T-helper 1 cell treated with Interleukin-12 subunit alpha and Interleukin-12 subunit beta and Interleukin-4 antibody, amounts not matched to agents 30 μg/mL and 1 μg/mL, for 36 hours (primary cell): Measurements from ENCODE around the gene GPR142.

Experiments
- H3K27ac Mint-ChIP-seq: one replicate; pipeline ENCODE4 v1.8.0; 2021; ENCODE audit warnings: mild to moderate bottlenecking, mixed read lengths
- H3K27me3 Mint-ChIP-seq: one replicate; pipeline ENCODE4 v1.8.0; 2021; ENCODE audit warnings: low read depth, mixed read lengths
- H3K36me3 Mint-ChIP-seq: one replicate; pipeline ENCODE4 v1.8.0; 2021; ENCODE audit warnings: low read depth, mixed read lengths
- H3K4me1 Mint-ChIP-seq: one replicate; pipeline ENCODE4 v1.8.0; 2021; ENCODE audit warnings: low read depth, mixed read lengths
- H3K4me3 Mint-ChIP-seq: one replicate; pipeline ENCODE4 v1.8.0; 2021; ENCODE audit warnings: mild to moderate bottlenecking, moderate library complexity, mixed read lengths
- H3K9me3 Mint-ChIP-seq: one replicate; pipeline ENCODE4 v1.8.0; 2021; ENCODE audit warnings: mixed read lengths

GPR142 gene

GRCh38 chr17:74369665-74370490, 2.6 kb downstream of the GPR142 start:
- peak overlapping the region; percentile 71 for H3K27ac Mint-ChIP-seq
- H3K4me3 Mint-ChIP-seq, result no peak overlapping the region
- H3K36me3 Mint-ChIP-seq, result no peaks in the 10 kb centered on the region

GRCh38 chr17:74371653-74372147, 4.4 kb downstream of the GPR142 start:
- no peak overlapping the region for H3K27ac Mint-ChIP-seq
- H3K4me3 Mint-ChIP-seq, result no peak overlapping the region
- no peaks in the 10 kb centered on the region for H3K36me3 Mint-ChIP-seq
- peaks cover 13% of the 10 kb centered on the region for H3K4me1 Mint-ChIP-seq
- H3K9me3 Mint-ChIP-seq, result no peaks in the 10 kb centered on the region
- peaks cover 6% of the 10 kb centered on the region for H3K27me3 Mint-ChIP-seq

More at GRCh38 chr17:74369665-74370490, 2.6 kb downstream of the GPR142 start:
- H3K4me1 Mint-ChIP-seq, result peaks cover 13% of the 10 kb centered on the region
- H3K27me3 Mint-ChIP-seq, result peaks cover 6% of the 10 kb centered on the region
- no peaks in the 10 kb centered on the region for H3K9me3 Mint-ChIP-seq

- Mint-ChIP-seq H3K36me3 (no peaks in the 10 kb centered on the region), H3K4me1 (peaks cover 13% of the 10 kb centered on the region), H3K9me3 (no peaks in the 10 kb centered on the region), H3K27me3 (peaks cover 6% of the 10 kb centered on the region), H3K4me3 (no peak overlapping the region), H3K27ac (no peak overlapping the region)
These were observed 5.1 kb downstream of the GPR142 start for GRCh38 chr17:74372426-74372825.

- H3K27me3 Mint-ChIP-seq, result peaks cover 6% of the 10 kb centered on the region
- H3K4me3 Mint-ChIP-seq, result no peak overlapping the region
- peaks cover 5% of the 10 kb centered on the region for H3K4me1 Mint-ChIP-seq
- H3K36me3 Mint-ChIP-seq, result no peaks in the 10 kb centered on the region
- H3K9me3 Mint-ChIP-seq, result no peaks in the 10 kb centered on the region
- H3K27ac Mint-ChIP-seq, result no peak overlapping the region
These were observed 6.7 kb downstream of the GPR142 start for GRCh38 chr17:74373838-74374606.

- Mint-ChIP-seq H3K36me3 (no peaks in the 10 kb centered on the region), H3K9me3 (no peaks in the 10 kb centered on the region), H3K27ac (no peak overlapping the region), H3K4me1 (no peaks in the 10 kb centered on the region), H3K4me3 (no peak overlapping the region), H3K27me3 (peaks cover 6% of the 10 kb centered on the region)
These were observed 7.6 kb downstream of the GPR142 start for GRCh38 chr17:74374858-74375257.

- Mint-ChIP-seq H3K36me3 (no peaks in the 10 kb centered on the region), H3K4me3 (no peak overlapping the region), H3K9me3 (no peaks in the 10 kb centered on the region), H3K27me3 (peaks cover 2% of the 10 kb centered on the region), H3K27ac (no peak overlapping the region), H3K4me1 (no peaks in the 10 kb centered on the region)
These were observed 12.3 kb downstream of the GPR142 start for GRCh38 chr17:74379495-74380085.

GRCh38 chr17:74380086-74380958, 13.0 kb downstream of the GPR142 start:
- no peak overlapping the region for H3K27ac Mint-ChIP-seq
- H3K36me3 Mint-ChIP-seq, result no peaks in the 10 kb centered on the region
- no peaks in the 10 kb centered on the region for H3K9me3 Mint-ChIP-seq
- H3K4me3 Mint-ChIP-seq, result no peak overlapping the region
- H3K4me1 Mint-ChIP-seq, result no peaks in the 10 kb centered on the region
- peaks cover under 1% of the 10 kb centered on the region for H3K27me3 Mint-ChIP-seq

- H3K27me3 Mint-ChIP-seq, result peaks cover 4% of the 10 kb centered on the region
- H3K27ac Mint-ChIP-seq, result no peak overlapping the region
These were observed 13.9 kb downstream of the GPR142 start for GRCh38 chr17:74380959-74381808.

GRCh38 chr17:74383141-74383540, 15.8 kb downstream of the GPR142 start:
- H3K4me1 Mint-ChIP-seq, result no peaks in the 10 kb centered on the region
- H3K4me3 Mint-ChIP-seq, result no peak overlapping the region
- H3K27ac Mint-ChIP-seq, result no peak overlapping the region
- no peaks in the 10 kb centered on the region for H3K9me3 Mint-ChIP-seq
- H3K27me3 Mint-ChIP-seq, result peaks cover 4% of the 10 kb centered on the region
- no peaks in the 10 kb centered on the region for H3K36me3 Mint-ChIP-seq

More at GRCh38 chr17:74380959-74381808, 13.9 kb downstream of the GPR142 start:
- Mint-ChIP-seq H3K9me3 (no peaks in the 10 kb centered on the region), H3K36me3 (no peaks in the 10 kb centered on the region), H3K4me3 (no peak overlapping the region), H3K4me1 (no peaks in the 10 kb centered on the region)

GRCh38 chr17:74385201-74385600, 17.9 kb downstream of the GPR142 start:
- no peaks in the 10 kb centered on the region for H3K36me3 Mint-ChIP-seq
- H3K27ac Mint-ChIP-seq, result no peak overlapping the region
- H3K9me3 Mint-ChIP-seq, result no peaks in the 10 kb centered on the region
- H3K27me3 Mint-ChIP-seq, result peaks cover 4% of the 10 kb centered on the region
- no peak overlapping the region for H3K4me3 Mint-ChIP-seq
- no peaks in the 10 kb centered on the region for H3K4me1 Mint-ChIP-seq

- Mint-ChIP-seq H3K4me3 (no peak overlapping the region), H3K36me3 (no peaks in the 10 kb centered on the region), H3K27me3 (peaks cover 4% of the 10 kb centered on the region)
These were observed 19.1 kb downstream of the GPR142 start for GRCh38 chr17:74386386-74386785.

GRCh38 chr17:74387365-74388218, 20.3 kb downstream of the GPR142 start:
- no peaks in the 10 kb centered on the region for H3K9me3 Mint-ChIP-seq
- no peak overlapping the region for H3K27ac Mint-ChIP-seq
- H3K36me3 Mint-ChIP-seq, result no peaks in the 10 kb centered on the region
- H3K27me3 Mint-ChIP-seq, result peaks cover 4% of the 10 kb centered on the region
- no peaks in the 10 kb centered on the region for H3K4me1 Mint-ChIP-seq
- no peak overlapping the region for H3K4me3 Mint-ChIP-seq

More at GRCh38 chr17:74386386-74386785, 19.1 kb downstream of the GPR142 start:
- no peaks in the 10 kb centered on the region for H3K9me3 Mint-ChIP-seq
- no peaks in the 10 kb centered on the region for H3K4me1 Mint-ChIP-seq
- H3K27ac Mint-ChIP-seq, result no peak overlapping the region
